ENCODE data around the gene RAP1GDS1. TPM values are rescaled to one million over a fixed set of nuclear protein-coding genes. Genes with fewer than 3 reads are reported as not detected.
"Not testable (repeated sequence)": the region's sequence is repeated elsewhere in the genome, so short reads cannot be mapped to it uniquely, and the experiment has no call there.

RAP1GDS1 gene
- polyA plus RNA-seq, 4 donors, result 28.6 to 34.6 (median 32.6) TPM

GRCh38 chr4:98476891-98477290 lies 215.7 kb downstream of the RAP1GDS1 start:
- DNase-seq (ENCODE audit: low read depth in 4 of 4, low spot score in 2 of 4), result no peak

DNA sequence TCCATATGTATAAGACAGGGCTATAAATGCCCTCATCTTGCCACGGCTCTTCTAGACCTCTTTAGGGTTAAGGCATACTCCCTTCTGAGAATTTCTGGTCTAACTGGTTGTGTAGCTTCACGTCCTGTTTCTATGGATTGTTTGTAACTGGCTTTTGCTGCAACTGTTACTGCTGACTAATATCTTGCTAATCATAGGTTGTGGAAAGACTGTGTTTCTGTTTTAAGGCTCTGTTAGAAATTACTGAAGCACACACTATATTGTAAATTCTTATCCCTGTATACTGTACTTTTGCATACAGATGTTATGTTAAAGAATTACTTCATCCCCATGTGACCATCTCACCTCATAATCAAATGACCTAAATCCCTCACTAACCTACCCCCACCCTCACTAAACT lies 218.4 kb downstream of the RAP1GDS1 start:
- DNase-seq (ENCODE audit: low read depth in 4 of 4, low spot score in 2 of 4), result not testable (repeated sequence)

DNA sequence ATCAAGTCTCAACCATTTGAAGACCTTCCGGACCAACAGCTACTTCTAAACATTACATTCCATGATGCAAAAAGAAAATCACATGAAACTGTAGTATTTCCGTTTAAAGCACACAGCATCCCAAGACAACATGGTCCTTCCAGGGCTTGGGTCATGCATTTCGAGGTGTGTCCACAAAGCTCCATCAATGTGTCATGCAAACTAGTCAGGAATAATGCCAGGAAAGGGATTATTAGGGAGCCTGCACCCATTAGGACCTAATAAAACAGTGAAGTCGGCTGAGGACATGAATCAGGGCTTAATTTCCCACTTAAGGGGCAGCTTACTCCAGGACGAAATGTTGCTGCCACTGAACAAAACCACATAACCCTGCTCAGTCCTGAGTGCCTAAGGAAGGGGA lies 219.4 kb downstream of the RAP1GDS1 start:
- no peak for DNase-seq (ENCODE audit: low read depth in 4 of 4, low spot score in 2 of 4)

GRCh38 chr4:98481167-98481566 lies 220.0 kb downstream of the RAP1GDS1 start:
- DNase-seq (ENCODE audit: low read depth in 4 of 4, low spot score in 2 of 4), result no peak

- no peak for DNase-seq (ENCODE audit: low read depth in 4 of 4, low spot score in 2 of 4)
Observed at GRCh38 chr4:98482503-98482846, 221.3 kb downstream of the RAP1GDS1 start.

- DNase-seq (ENCODE audit: low read depth in 4 of 4, low spot score in 2 of 4), result no peak
Observed at GRCh38 chr4:98482847-98483806, 221.9 kb downstream of the RAP1GDS1 start.

DNA sequence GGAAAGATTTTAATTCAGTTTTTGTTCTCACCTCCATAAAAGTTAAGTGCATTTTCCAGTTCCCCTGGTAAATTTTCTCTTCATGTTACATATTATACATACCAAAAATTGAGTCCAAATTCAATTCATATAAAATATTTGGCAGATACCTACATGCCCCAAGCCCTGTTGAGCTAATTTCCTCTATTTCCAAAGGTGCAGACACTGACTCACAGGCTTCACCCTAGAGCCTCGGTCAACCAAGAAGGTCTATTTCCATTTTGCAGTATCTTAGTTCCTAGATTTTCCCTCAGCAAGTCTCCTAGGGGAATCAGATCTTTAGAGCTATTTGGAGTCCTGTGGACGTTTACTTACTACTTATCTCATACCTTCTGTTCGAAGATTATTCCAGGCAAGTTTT lies 222.8 kb downstream of the RAP1GDS1 start:
- no peak for DNase-seq (ENCODE audit: low read depth in 4 of 4, low spot score in 2 of 4)

DNA sequence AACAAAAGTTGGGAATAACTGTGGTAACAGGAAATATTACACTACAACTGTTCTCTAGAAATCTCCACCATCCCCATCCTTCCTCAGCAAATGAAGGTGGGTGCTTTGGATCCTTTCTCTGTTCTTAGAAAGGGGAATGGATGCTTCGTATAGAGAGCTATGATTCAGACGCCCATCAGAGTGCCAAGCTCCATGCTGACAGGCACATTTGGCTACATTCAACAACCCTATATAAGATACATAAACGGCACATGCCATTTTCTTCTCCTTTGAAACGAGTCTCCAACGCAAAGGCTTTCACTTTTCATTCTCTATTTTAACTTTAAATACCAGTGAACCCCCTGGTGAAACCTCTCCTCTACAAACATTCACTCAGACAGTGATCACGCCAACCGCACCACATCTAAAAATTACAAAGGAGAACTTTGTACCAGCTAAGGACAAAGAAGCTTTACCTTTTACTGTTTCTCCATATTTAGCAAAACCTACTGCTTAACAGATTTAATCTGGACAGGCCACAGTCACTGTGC lies 224.7 kb downstream of the RAP1GDS1 start:
- no peak for DNase-seq (ENCODE audit: low read depth in 4 of 4, low spot score in 2 of 4)

GRCh38 chr4:98490251-98490650 lies 229.1 kb downstream of the RAP1GDS1 start:
- no peak for DNase-seq (ENCODE audit: low read depth in 4 of 4, low spot score in 2 of 4)

GRCh38 chr4:98491899-98492559 lies 230.8 kb downstream of the RAP1GDS1 start:
- no peak for DNase-seq (ENCODE audit: low read depth in 4 of 4, low spot score in 2 of 4)

- no peak for DNase-seq (ENCODE audit: low read depth in 4 of 4, low spot score in 2 of 4)
Observed at GRCh38 chr4:98493296-98493695, 232.1 kb downstream of the RAP1GDS1 start.

Other genes with a start within 250 kb of the RAP1GDS1 start
- gene STPG2, start 117.9 kb upstream of the RAP1GDS1 start, polyA plus RNA-seq (ENCODE audit: insufficient read length in 4 of 4), result under 1 TPM; 0.38 to 0.81 (median 0.50) TPM

Data from left renal cortex interstitium (tissue), 4 donors.